HUES6 (cell line): Measurements from ENCODE around the gene MFSD2B.

ENCODE experiments used
- H3K27ac ChIP-seq: 2 replicates; pipeline ENCODE4 v1.7.0; 2013; ENCODE audit warnings: low read depth, mild to moderate bottlenecking, low read length, inconsistent platforms
- H3K27me3 ChIP-seq: 2 replicates; pipeline ENCODE4 v1.6.1; 2013; ENCODE audit warnings: low read length; ENCODE audit not compliant: control insufficient read depth, insufficient read depth
- H3K36me3 ChIP-seq: 2 replicates; pipeline ENCODE4 v1.6.1; 2013; ENCODE audit warnings: low read length; ENCODE audit not compliant: control insufficient read depth, insufficient read depth
- H3K4me1 ChIP-seq: 2 replicates; pipeline ENCODE4 v1.6.1; 2013; ENCODE audit warnings: low read length; ENCODE audit not compliant: control insufficient read depth, insufficient read depth
- H3K4me3 ChIP-seq: 2 replicates; pipeline ENCODE4 v1.5.1; 2013; ENCODE audit warnings: low read depth, low read length
- H3K9ac ChIP-seq: one replicate; pipeline ENCODE4 v1.6.1; 2013; ENCODE audit warnings: mild to moderate bottlenecking, low read length
- H3K9me3 ChIP-seq: 2 replicates; pipeline ENCODE4 v1.6.1; 2013; ENCODE audit warnings: low read depth, low read length; ENCODE audit not compliant: control insufficient read depth, insufficient read depth

Gene MFSD2B

GRCh38 chr2:24045511-24046508 is 35.9 kb downstream of the MFSD2B start:
- no peak overlapping the region for H3K27ac ChIP-seq
- H3K4me3 ChIP-seq = peak overlapping the region; percentile 80

GRCh38 chr2:24046599-24046929 is 36.7 kb downstream of the MFSD2B start:
- no peaks in the 10 kb centered on the region for H3K27me3 ChIP-seq
- no peak overlapping the region for H3K27ac ChIP-seq
- no peak overlapping the region for H3K9ac ChIP-seq
- H3K4me1 ChIP-seq = 0 out of 2 replicates have a peak, but pooled peaks cover 8% of the 10 kb centered on the region
- no peaks in the 10 kb centered on the region for H3K36me3 ChIP-seq
- H3K4me3 ChIP-seq = peak overlapping the region; percentile 80
- H3K9me3 ChIP-seq = no peaks in the 10 kb centered on the region

More at GRCh38 chr2:24045511-24046508, 35.9 kb downstream of the MFSD2B start:
- no peak overlapping the region for H3K9ac ChIP-seq
- 0 out of 2 replicates have a peak, but pooled peaks cover 8% of the 10 kb centered on the region for H3K4me1 ChIP-seq
- H3K36me3 ChIP-seq = no peaks in the 10 kb centered on the region
- H3K9me3 ChIP-seq = no peaks in the 10 kb centered on the region
- H3K27me3 ChIP-seq = no peaks in the 10 kb centered on the region

- peak within 1 kb of the TSS; percentile 66 for H3K9ac ChIP-seq
- H3K36me3 ChIP-seq = no peaks in the 10 kb centered on the region
- no peaks in the 10 kb centered on the region for H3K27me3 ChIP-seq
- no peak within 1 kb of the TSS for H3K27ac ChIP-seq
- peak within 1 kb of the TSS; percentile 80 for H3K4me3 ChIP-seq
- H3K9me3 ChIP-seq = no peaks in the 10 kb centered on the region
- 0 out of 2 replicates have a peak, but pooled peaks cover 8% of the 10 kb centered on the region for H3K4me1 ChIP-seq
Observed at GRCh38 chr2:24046930-24047702, 37.2 kb downstream of the MFSD2B start, which contains the start of gene WDCP. WDCP (minus strand) TSS chr2:24047391; CDS start chr2:24039494, 7,897 bp downstream.

- Histone ChIP-seq H3K4me3 (peak overlapping the region; percentile 30), H3K9me3 (no peaks in the 10 kb centered on the region), H3K27ac (no peak overlapping the region)
Observed at GRCh38 chr2:24047703-24048033, 37.8 kb downstream of the MFSD2B start.

GRCh38 chr2:24048769-24049484 is 39.0 kb downstream of the MFSD2B start:
- H3K36me3 ChIP-seq = peaks cover 2% of the 10 kb centered on the region; the same call in 1 of the 2 replicates
- H3K27me3 ChIP-seq = no peaks in the 10 kb centered on the region
- H3K9me3 ChIP-seq = no peaks in the 10 kb centered on the region
- H3K4me1 ChIP-seq = 0 out of 2 replicates have a peak, but pooled peaks cover 8% of the 10 kb centered on the region
- H3K4me3 ChIP-seq = peak overlapping the region; percentile 90
- no peak overlapping the region for H3K27ac ChIP-seq
- H3K9ac ChIP-seq = no peak overlapping the region

More at GRCh38 chr2:24047703-24048033, 37.8 kb downstream of the MFSD2B start:
- Histone ChIP-seq H3K9ac (no peak overlapping the region), H3K4me1 (0 out of 2 replicates have a peak, but pooled peaks cover 8% of the 10 kb centered on the region), H3K27me3 (no peaks in the 10 kb centered on the region), H3K36me3 (no peaks in the 10 kb centered on the region)

- Histone ChIP-seq H3K9me3 (no peaks in the 10 kb centered on the region), H3K27ac (no peak within 1 kb of the TSS), H3K4me1 (0 out of 2 replicates have a peak, but pooled peaks cover 8% of the 10 kb centered on the region), H3K36me3 (peaks cover 8% of the 10 kb centered on the region), H3K9ac (peak within 1 kb of the TSS; percentile 52), H3K27me3 (no peaks in the 10 kb centered on the region), H3K4me3 (peak within 1 kb of the TSS; percentile 90)
Observed at GRCh38 chr2:24049485-24050021, 39.7 kb downstream of the MFSD2B start, which contains the start of gene FKBP1B. FKBP1B (plus strand) TSS chr2:24049741; CDS start chr2:24049850, 109 bp downstream.

- Histone ChIP-seq H3K27ac (no peak overlapping the region), H3K4me3 (peak overlapping the region; percentile 90), H3K36me3 (peaks cover 15% of the 10 kb centered on the region), H3K9me3 (no peaks in the 10 kb centered on the region), H3K9ac (peak overlapping the region; percentile 52), H3K27me3 (no peaks in the 10 kb centered on the region), H3K4me1 (0 out of 2 replicates have a peak, but pooled peaks cover 8% of the 10 kb centered on the region)
Observed at GRCh38 chr2:24050041-24050979, 40.4 kb downstream of the MFSD2B start.

- 0 out of 2 replicates have a peak, but pooled peaks cover 8% of the 10 kb centered on the region for H3K4me1 ChIP-seq
- no peaks in the 10 kb centered on the region for H3K9me3 ChIP-seq
- no peaks in the 10 kb centered on the region for H3K27me3 ChIP-seq
- no peak overlapping the region for H3K27ac ChIP-seq
- H3K9ac ChIP-seq = no peak overlapping the region
- no peak overlapping the region for H3K4me3 ChIP-seq
- peaks cover 20% of the 10 kb centered on the region for H3K36me3 ChIP-seq
Observed at GRCh38 chr2:24051833-24052232, 41.9 kb downstream of the MFSD2B start.

GRCh38 chr2:24052951-24053350 is 43.1 kb downstream of the MFSD2B start:
- H3K9me3 ChIP-seq = no peaks in the 10 kb centered on the region
- H3K9ac ChIP-seq = no peak overlapping the region
- no peaks in the 10 kb centered on the region for H3K27me3 ChIP-seq
- H3K36me3 ChIP-seq = peaks cover 20% of the 10 kb centered on the region
- H3K27ac ChIP-seq = no peak overlapping the region
- H3K4me1 ChIP-seq = 0 out of 2 replicates have a peak, but pooled peaks cover 4% of the 10 kb centered on the region
- H3K4me3 ChIP-seq = no peak overlapping the region
